Inflammatory macrophage (primary cell): ENCODE results near the gene SLC38A11.
"Not testable (repeated sequence)": the region's sequence is repeated elsewhere in the genome, so short reads cannot be mapped to it uniquely, and the experiment has no call there.

Experiments used
- DNase-seq, 2 donors: peaks; one replicate each; pipeline ENCODE4 v3.0.0-alpha.2; 2020 to 2022

Gene SLC38A11

GRCh38 chr2:164875334-164876205, 79.8 kb downstream of the SLC38A11 start:
- no peak for DNase-seq

- no peak for DNase-seq
These were observed 82.0 kb downstream of the SLC38A11 start for GRCh38 chr2:164873210-164873908.

- DNase-seq: no peak
These were observed 83.9 kb downstream of the SLC38A11 start for GRCh38 chr2:164871404-164871803.

- no peak for DNase-seq
These were observed 85.9 kb downstream of the SLC38A11 start for GRCh38 chr2:164869420-164869772.

- DNase-seq: no peak
These were observed 86.5 kb downstream of the SLC38A11 start for GRCh38 chr2:164868563-164869419.

- no peak for DNase-seq
These were observed 87.4 kb downstream of the SLC38A11 start for GRCh38 chr2:164867779-164868397.

GRCh38 chr2:164866381-164866780, 88.9 kb downstream of the SLC38A11 start:
- peak; percentile 72 to 77 for DNase-seq

- DNase-seq: no peak
These were observed 94.7 kb downstream of the SLC38A11 start for GRCh38 chr2:164860694-164861042.

GRCh38 chr2:164859906-164860693, 95.2 kb downstream of the SLC38A11 start:
- DNase-seq: not testable (repeated sequence)

- DNase-seq: no peak
These were observed 96.0 kb downstream of the SLC38A11 start for GRCh38 chr2:164859251-164859818.

GRCh38 chr2:164852086-164852485, 103.2 kb downstream of the SLC38A11 start:
- no peak for DNase-seq

GRCh38 chr2:164850235-164850634, 105.1 kb downstream of the SLC38A11 start:
- peak; percentile 40 to 82 for DNase-seq

- DNase-seq: no peak
These were observed 105.8 kb downstream of the SLC38A11 start for GRCh38 chr2:164849506-164849905.

GRCh38 chr2:164847981-164848741, 107.2 kb downstream of the SLC38A11 start:
- no peak for DNase-seq

GRCh38 chr2:164847291-164847690, 108.0 kb downstream of the SLC38A11 start:
- DNase-seq: no peak

- no peak for DNase-seq
These were observed 109.0 kb downstream of the SLC38A11 start for GRCh38 chr2:164846276-164846675.
